HG03045 (cell line): ENCODE measurements around the gene KCNK4.

ENCODE experiments used
- ATAC-seq: cut with Tn5 transposase; IDR thresholded peaks from one replicate; pipeline ENCODE4 v1.9.1; 2021; ENCODE audit warnings: mild to moderate bottlenecking, moderate library complexity; ENCODE audit not compliant: unreplicated experiment

The KCNK4 gene

GRCh38 chr11:64291262-64291751 lies at the start of gene KCNK4:
TSS of gene KCNK4 (plus strand) at chr11:64291302. CDS start at chr11:64293019, 1,717 bp downstream.
- no peak for ATAC-seq

- ATAC-seq, result peak; percentile 2
These were observed 49.4 kb upstream of the KCNK4 start for GRCh38 chr11:64241491-64242374.

GRCh38 chr11:64243236-64243854 lies 47.8 kb upstream of the KCNK4 start:
- no peak for ATAC-seq

GRCh38 chr11:64244107-64244506 lies 47.0 kb upstream of the KCNK4 start:
- no peak for ATAC-seq

GRCh38 chr11:64244966-64245365 lies 46.1 kb upstream of the KCNK4 start:
- no peak for ATAC-seq

- no peak for ATAC-seq
These were observed 45.7 kb upstream of the KCNK4 start for GRCh38 chr11:64245401-64245796.

GRCh38 chr11:64245797-64246620 lies 45.1 kb upstream of the KCNK4 start:
- ATAC-seq, result no peak

- ATAC-seq, result peak; percentile 12
These were observed 44.6 kb upstream of the KCNK4 start for GRCh38 chr11:64246621-64246870.

- peak; percentile 31 for ATAC-seq
These were observed 44.0 kb upstream of the KCNK4 start, which contains the start of gene PPP1R14B for GRCh38 chr11:64246871-64247728. TSS of gene PPP1R14B (minus strand) at chr11:64246943. CDS start at chr11:64246673, 270 bp downstream.

- no peak for ATAC-seq
These were observed 43.2 kb upstream of the KCNK4 start for GRCh38 chr11:64247729-64248531.

- no peak for ATAC-seq
These were observed 42.5 kb upstream of the KCNK4 start for GRCh38 chr11:64248578-64248977.

- no peak for ATAC-seq
These were observed 42.1 kb upstream of the KCNK4 start for GRCh38 chr11:64249038-64249437.

GRCh38 chr11:64249563-64250414 lies 41.3 kb upstream of the KCNK4 start:
- no peak for ATAC-seq

- no peak for ATAC-seq
These were observed 40.6 kb upstream of the KCNK4 start for GRCh38 chr11:64250415-64251015.

GRCh38 chr11:64251016-64251752 lies 39.9 kb upstream of the KCNK4 start, which contains the start of gene PLCB3:
TSS of gene PLCB3 (plus strand) at chr11:64251530. CDS start at chr11:64251650, 120 bp downstream.
- peak; percentile 44 for ATAC-seq

GRCh38 chr11:64251753-64252002 lies 39.4 kb upstream of the KCNK4 start:
- no peak for ATAC-seq

- no peak for ATAC-seq
These were observed 38.9 kb upstream of the KCNK4 start for GRCh38 chr11:64252003-64252872.
